Measurements from ENCODE around the gene INCA1.

INCA1 gene

DNA sequence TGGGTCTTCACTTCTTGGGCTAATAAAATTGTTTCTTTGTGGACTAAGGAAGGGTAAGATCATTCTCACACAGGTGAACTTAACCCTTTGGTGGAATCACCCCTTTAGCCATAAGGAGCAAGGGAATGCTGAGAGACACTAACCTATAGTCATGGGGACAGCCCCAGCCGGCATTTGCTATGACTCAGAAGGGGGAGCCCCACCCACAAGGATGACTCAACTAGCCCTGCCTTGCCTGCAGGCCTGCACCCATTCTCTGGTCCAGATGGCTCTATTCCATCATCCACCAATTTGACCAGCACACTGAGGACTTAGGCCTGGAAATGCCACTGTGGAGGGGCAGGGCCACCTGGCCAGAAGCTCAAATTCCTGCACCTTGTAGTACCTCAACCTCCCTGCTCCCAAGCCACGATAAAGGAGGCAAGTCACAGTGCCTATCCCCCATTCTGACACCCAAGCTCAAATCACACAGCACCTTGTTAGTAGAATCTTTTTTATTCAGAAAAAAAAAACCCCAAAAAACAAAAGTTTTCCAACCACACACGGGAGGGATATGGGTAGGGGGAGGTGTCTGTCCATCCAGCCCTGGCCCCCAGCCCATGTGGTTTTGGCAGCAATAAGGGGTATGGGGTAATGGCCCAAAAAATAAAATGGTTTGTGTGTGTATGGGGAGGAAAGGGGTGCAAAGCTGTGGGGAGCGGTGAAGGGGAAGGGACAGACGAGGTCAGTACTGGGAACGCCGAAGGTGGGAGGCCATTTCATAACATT is 52.0 kb downstream of the INCA1 start:
- Histone ChIP-seq H3K27ac (no peak overlapping the region), H3K9me3 (ENCODE audit: severe bottlenecking) (no peaks in the 10 kb centered on the region), H3K36me3 (peaks cover 65% of the 10 kb centered on the region), H3K4me3 (ENCODE audit: low read depth, low read length) (no peak overlapping the region), H3K27me3 (ENCODE audit: insufficient read depth, low read depth, severe bottlenecking) (no peaks in the 10 kb centered on the region)
- DNase-seq = peak; percentile 50
- TF ChIP-seq, protein P1, sequence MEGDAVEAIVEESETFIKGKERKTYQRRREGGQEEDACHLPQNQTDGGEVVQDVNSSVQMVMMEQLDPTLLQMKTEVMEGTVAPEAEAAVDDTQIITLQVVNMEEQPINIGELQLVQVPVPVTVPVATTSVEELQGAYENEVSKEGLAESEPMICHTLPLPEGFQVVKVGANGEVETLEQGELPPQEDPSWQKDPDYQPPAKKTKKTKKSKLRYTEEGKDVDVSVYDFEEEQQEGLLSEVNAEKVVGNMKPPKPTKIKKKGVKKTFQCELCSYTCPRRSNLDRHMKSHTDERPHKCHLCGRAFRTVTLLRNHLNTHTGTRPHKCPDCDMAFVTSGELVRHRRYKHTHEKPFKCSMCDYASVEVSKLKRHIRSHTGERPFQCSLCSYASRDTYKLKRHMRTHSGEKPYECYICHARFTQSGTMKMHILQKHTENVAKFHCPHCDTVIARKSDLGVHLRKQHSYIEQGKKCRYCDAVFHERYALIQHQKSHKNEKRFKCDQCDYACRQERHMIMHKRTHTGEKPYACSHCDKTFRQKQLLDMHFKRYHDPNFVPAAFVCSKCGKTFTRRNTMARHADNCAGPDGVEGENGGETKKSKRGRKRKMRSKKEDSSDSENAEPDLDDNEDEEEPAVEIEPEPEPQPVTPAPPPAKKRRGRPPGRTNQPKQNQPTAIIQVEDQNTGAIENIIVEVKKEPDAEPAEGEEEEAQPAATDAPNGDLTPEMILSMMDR (IDR thresholded peaks at IDR 0.05; ENCODE audit: low read depth, low read length) = no peak

DNA sequence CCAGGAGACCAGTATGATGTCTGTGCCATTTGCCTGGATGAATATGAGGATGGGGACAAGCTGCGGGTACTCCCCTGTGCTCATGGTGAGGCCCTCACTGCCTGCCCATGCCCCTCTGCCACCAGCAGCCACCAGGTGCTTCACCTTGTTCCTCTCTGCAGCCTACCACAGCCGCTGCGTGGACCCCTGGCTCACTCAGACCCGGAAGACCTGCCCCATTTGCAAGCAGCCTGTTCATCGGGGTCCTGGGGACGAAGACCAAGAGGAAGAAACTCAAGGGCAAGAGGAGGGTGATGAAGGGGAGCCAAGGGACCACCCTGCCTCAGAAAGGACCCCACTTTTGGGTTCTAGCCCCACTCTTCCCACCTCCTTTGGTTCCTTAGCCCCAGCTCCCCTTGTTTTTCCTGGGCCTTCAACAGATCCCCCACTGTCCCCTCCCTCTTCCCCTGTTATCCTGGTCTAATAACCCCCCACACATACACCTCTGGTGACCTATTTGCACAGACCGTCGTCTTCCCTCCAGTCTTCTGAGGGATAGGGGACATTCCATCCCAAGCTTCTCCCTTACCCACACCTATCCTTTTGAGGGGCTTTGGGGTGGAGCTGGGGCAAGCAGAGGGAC is 52.7 kb downstream of the INCA1 start:
- Histone ChIP-seq H3K36me3 (peaks cover 65% of the 10 kb centered on the region), H3K9me3 (ENCODE audit: severe bottlenecking) (no peaks in the 10 kb centered on the region), H3K27ac (no peak overlapping the region), H3K4me3 (ENCODE audit: low read depth, low read length) (no peak overlapping the region), H3K27me3 (ENCODE audit: insufficient read depth, low read depth, severe bottlenecking) (no peaks in the 10 kb centered on the region)
- TF ChIP-seq, protein P1 (IDR thresholded peaks at IDR 0.05; ENCODE audit: low read depth, low read length) = no peak
- no peak for DNase-seq

GRCh38 chr17:4944163-4944553 is 53.2 kb downstream of the INCA1 start:
- no peaks in the 10 kb centered on the region for H3K27me3 ChIP-seq (ENCODE audit: insufficient read depth, low read depth, severe bottlenecking)
- H3K9me3 ChIP-seq (ENCODE audit: severe bottlenecking) = no peaks in the 10 kb centered on the region
- peaks cover 65% of the 10 kb centered on the region for H3K36me3 ChIP-seq
- TF ChIP-seq, protein P1 (IDR thresholded peaks at IDR 0.05; ENCODE audit: low read depth, low read length) = no peak
- DNase-seq = no peak
- H3K27ac ChIP-seq = no peak overlapping the region
- H3K4me3 ChIP-seq (ENCODE audit: low read depth, low read length) = no peak overlapping the region

- no peaks in the 10 kb centered on the region for H3K27me3 ChIP-seq (ENCODE audit: insufficient read depth, low read depth, severe bottlenecking)
- peaks cover 70% of the 10 kb centered on the region for H3K36me3 ChIP-seq
- no peak for DNase-seq
- TF ChIP-seq, protein P1 (IDR thresholded peaks at IDR 0.05; ENCODE audit: low read depth, low read length) = no peak
- H3K27ac ChIP-seq = no peak overlapping the region
- H3K9me3 ChIP-seq (ENCODE audit: severe bottlenecking) = no peaks in the 10 kb centered on the region
- H3K4me3 ChIP-seq (ENCODE audit: low read depth, low read length) = no peak overlapping the region
These were observed 54.4 kb downstream of the INCA1 start for GRCh38 chr17:4942760-4943508.

- Histone ChIP-seq H3K9me3 (ENCODE audit: severe bottlenecking) (no peaks in the 10 kb centered on the region), H3K27me3 (ENCODE audit: insufficient read depth, low read depth, severe bottlenecking) (no peaks in the 10 kb centered on the region), H3K27ac (peak overlapping the region; percentile 97), H3K36me3 (peaks cover 65% of the 10 kb centered on the region), H3K4me3 (ENCODE audit: low read depth, low read length) (peak overlapping the region; percentile 95)
- TF ChIP-seq, protein P1 (IDR thresholded peaks at IDR 0.05; ENCODE audit: low read depth, low read length) = no peak
- no peak for DNase-seq
These were observed 56.1 kb downstream of the INCA1 start for GRCh38 chr17:4941319-4941610.
